Frontal cortex (tissue), 4 donors: ENCODE data around the gene MYO5A. TPM values are rescaled to one million over a fixed set of nuclear protein-coding genes. Genes with fewer than 3 reads are reported as not detected.
"Not testable (repeated sequence)": the region's sequence is repeated elsewhere in the genome, so short reads cannot be mapped to it uniquely, and the experiment has no call there.

Experiments used
- DNase-seq, 2 donors: peaks; one replicate each; pipeline ENCODE4 v3.0.0; 2012; ENCODE audit warnings: low spot score in 2 of 2
- FAIRE-seq: peaks from 2 replicates; lab custom pipeline; 2012; peaks lifted over from hg19 to GRCh38; lab: Jason Lieb, UNC
- total RNA-seq: library from RNA; depleted of rRNA; stranded (reverse); fragments of >200 nt; gene quantifications from one replicate; pipeline ENCODE4 v1.2.3, GENCODE V29; 2014
- donor health status: control.
- donor health status: control.
- donor health status: control.

MYO5A gene
- total RNA-seq, 1 donor from 2014 or later: 125 TPM

- FAIRE-seq (no peak), DNase-seq (no peak)
Measured at GRCh38 chr15:52434885-52435284, 93.8 kb downstream of the MYO5A start.

- FAIRE-seq: no peak
- DNase-seq: no peak
Measured at GRCh38 chr15:52428297-52428696, 100.4 kb downstream of the MYO5A start.

GRCh38 chr15:52427804-52428203, 100.9 kb downstream of the MYO5A start:
- FAIRE-seq: no peak
- DNase-seq: no peak

GRCh38 chr15:52424856-52425431, 103.7 kb downstream of the MYO5A start:
- no peak for DNase-seq
- no peak for FAIRE-seq

- FAIRE-seq: no peak
Measured at GRCh38 chr15:52423852-52424251, 104.8 kb downstream of the MYO5A start.

GRCh38 chr15:52422001-52422400, 106.7 kb downstream of the MYO5A start:
- FAIRE-seq (no peak), DNase-seq (no peak)

More at GRCh38 chr15:52423852-52424251, 104.8 kb downstream of the MYO5A start:
- DNase-seq: no peak

- DNase-seq (no peak), FAIRE-seq (no peak)
Measured at GRCh38 chr15:52421029-52421428, 107.7 kb downstream of the MYO5A start.

GRCh38 chr15:52419494-52419893, 109.2 kb downstream of the MYO5A start:
- no peak for DNase-seq
- no peak for FAIRE-seq

GRCh38 chr15:52417957-52418356, 110.7 kb downstream of the MYO5A start:
- no peak for FAIRE-seq

GRCh38 chr15:52417521-52417920, 111.2 kb downstream of the MYO5A start:
- no peak for FAIRE-seq
- no peak for DNase-seq

More at GRCh38 chr15:52417957-52418356, 110.7 kb downstream of the MYO5A start:
- no peak for DNase-seq

GRCh38 chr15:52416566-52416965, 112.1 kb downstream of the MYO5A start:
- not testable (repeated sequence) for FAIRE-seq, DNase-seq

GRCh38 chr15:52415628-52416027, 113.1 kb downstream of the MYO5A start:
- FAIRE-seq (no peak), DNase-seq (no peak)

GRCh38 chr15:52414936-52415335, 113.7 kb downstream of the MYO5A start:
- no peak for DNase-seq
- FAIRE-seq: no peak

GRCh38 chr15:52408823-52409222, 119.9 kb downstream of the MYO5A start:
- no peak for FAIRE-seq
- no peak for DNase-seq

GRCh38 chr15:52407374-52407773, 121.3 kb downstream of the MYO5A start:
- no peak for DNase-seq
- FAIRE-seq: no peak

- FAIRE-seq: no peak
- DNase-seq: no peak
Measured at GRCh38 chr15:52406601-52407000, 122.1 kb downstream of the MYO5A start.

GRCh38 chr15:52405856-52406255, 122.8 kb downstream of the MYO5A start:
- DNase-seq (no peak), FAIRE-seq (no peak)

GRCh38 chr15:52397118-52397517, 131.6 kb downstream of the MYO5A start:
- no peak for DNase-seq
- no peak for FAIRE-seq

GRCh38 chr15:52394118-52394517, 134.6 kb downstream of the MYO5A start:
- DNase-seq (no peak), FAIRE-seq (no peak)

GRCh38 chr15:52392008-52392687, 136.5 kb downstream of the MYO5A start:
- no peak for FAIRE-seq
- DNase-seq: no peak

GRCh38 chr15:52391069-52391468, 137.6 kb downstream of the MYO5A start:
- FAIRE-seq (no peak), DNase-seq (no peak)

- DNase-seq: no peak
- no peak for FAIRE-seq
Measured at GRCh38 chr15:52385670-52386069, 143.0 kb downstream of the MYO5A start.
